HEK293 (cell line): ENCODE data around the gene METAP1D.

Experiments
- CTCF ChIA-PET: fragments of 350-600 bp; formaldehyde crosslinking; extraction: SDS; loops from one replicate; lab custom pipeline; 2021; ENCODE audit warnings: antibody characterized with exemption; lab: Yijun Ruan, JAX
- POLR2A ChIA-PET: fragments of 300-600 bp; formaldehyde crosslinking; extraction: SDS; loops from one replicate; lab custom pipeline; 2020; ENCODE audit warnings: antibody characterized with exemption, inconsistent platforms; lab: Yijun Ruan, JAX
- H3K27ac ChIP-seq: fragments of 200-500 bp; sonication (Bioruptor generic); 2 replicates; pipeline ENCODE4 v1.5.1; 2014; ENCODE audit warnings: low read depth, low read length, control low read depth, inconsistent platforms; ENCODE audit errors: extremely low read depth
- H3K36me3 ChIP-seq, 2 experiments: fragments of 200-500 bp in 1 of 2; sonication (Bioruptor generic) in 1 of 2; 1 replicate in 1 of 2; 2 replicates in 1 of 2; pipeline ENCODE4 v1.5.1; 2014 to 2017; ENCODE audit warnings: inconsistent platforms in 2 of 2, low read length in 2 of 2; ENCODE audit not compliant: control insufficient read depth in 2 of 2, insufficient read depth in 1 of 2
- H3K4me1 ChIP-seq: fragments of 200-500 bp; sonication (Bioruptor generic); 2 replicates; pipeline ENCODE4 v1.5.1; 2014; ENCODE audit warnings: mild to moderate bottlenecking, low read length, inconsistent platforms; ENCODE audit not compliant: control insufficient read depth, insufficient read depth
- H3K4me3 ChIP-seq: 2 replicates; pipeline ENCODE4 v1.5.1; 2011; ENCODE audit warnings: low read depth, mild to moderate bottlenecking, control low read depth, low read length, moderate library complexity
- H3K9me3 ChIP-seq: fragments of 200-500 bp; sonication (Bioruptor generic); 2 replicates; pipeline ENCODE4 v1.5.1; 2014; ENCODE audit warnings: low read depth, low read length, inconsistent platforms; ENCODE audit not compliant: control insufficient read depth, insufficient read depth
- HOXA7 ChIP-seq: sonication (generic); formaldehyde crosslinking; IDR thresholded peaks from 2 replicates; pipeline ENCODE4 v1.8.1; 2022; ENCODE audit warnings: missing genetic modification reagents, borderline replicate concordance
- YY2 ChIP-seq: fragments of 450-650 bp; formaldehyde crosslinking; IDR thresholded peaks from 2 replicates; pipeline ENCODE4 v1.5.1; 2016; ENCODE audit warnings: missing biosample characterization, missing genetic modification characterization
- ZBTB1 ChIP-seq: fragments of 450-650 bp; formaldehyde crosslinking; IDR thresholded peaks from 2 replicates; pipeline ENCODE4 v1.5.1; 2016; ENCODE audit warnings: missing biosample characterization, missing genetic modification characterization
- ZBTB17 ChIP-seq: fragments of 450-650 bp; formaldehyde crosslinking; IDR thresholded peaks from 2 replicates; pipeline ENCODE4 v1.5.1; 2016; ENCODE audit warnings: missing biosample characterization, missing genetic modification characterization
- ZNF114 ChIP-seq: fragments of 450-650 bp; formaldehyde crosslinking; IDR thresholded peaks from 2 replicates; pipeline ENCODE4 v1.5.0; 2017; ENCODE audit warnings: missing biosample characterization, missing genetic modification characterization
- ZNF121 ChIP-seq: fragments of 450-650 bp; formaldehyde crosslinking; IDR thresholded peaks from 2 replicates; pipeline ENCODE4 v1.5.1; 2016; ENCODE audit warnings: missing biosample characterization, missing genetic modification characterization
- ZNF138 ChIP-seq: fragments of 450-650 bp; formaldehyde crosslinking; IDR thresholded peaks from 2 replicates; pipeline ENCODE4 v1.5.1; 2016; ENCODE audit warnings: missing biosample characterization, missing genetic modification characterization, borderline replicate concordance
- ZNF175 ChIP-seq: fragments of 450-650 bp; formaldehyde crosslinking; IDR thresholded peaks from 2 replicates; pipeline ENCODE4 v1.5.1; 2016; ENCODE audit warnings: missing biosample characterization, missing genetic modification characterization
- ZNF2 ChIP-seq: fragments of 450-650 bp; formaldehyde crosslinking; IDR thresholded peaks from 2 replicates; pipeline ENCODE4 v1.5.1; 2016; ENCODE audit warnings: missing biosample characterization, missing genetic modification characterization
- ZNF202 ChIP-seq: fragments of 450-650 bp; formaldehyde crosslinking; IDR thresholded peaks from 2 replicates; pipeline ENCODE4 v1.5.1; 2016; ENCODE audit warnings: missing biosample characterization, missing genetic modification characterization, borderline replicate concordance
- ZNF239 ChIP-seq: fragments of 450-650 bp; formaldehyde crosslinking; IDR thresholded peaks from 2 replicates; pipeline ENCODE4 v1.5.1; 2016; ENCODE audit warnings: missing biosample characterization, missing genetic modification characterization
- ZNF24 ChIP-seq: fragments of 450-650 bp; formaldehyde crosslinking; IDR thresholded peaks from 2 replicates; pipeline ENCODE4 v1.5.1; 2016; ENCODE audit warnings: missing biosample characterization, missing genetic modification characterization
- ZNF248 ChIP-seq: fragments of 450-650 bp; formaldehyde crosslinking; IDR thresholded peaks from 2 replicates; pipeline ENCODE4 v1.5.1; 2017; ENCODE audit warnings: missing biosample characterization, missing genetic modification characterization
- ZNF335 ChIP-seq: fragments of 450-650 bp; formaldehyde crosslinking; conservative IDR thresholded peaks from 2 replicates; pipeline ENCODE4 v1.5.1; 2016; ENCODE audit warnings: missing biosample characterization, missing genetic modification characterization
- ZNF341 ChIP-seq: fragments of 450-650 bp; formaldehyde crosslinking; IDR thresholded peaks from 2 replicates; pipeline ENCODE4; 2016; ENCODE audit warnings: low read depth, missing biosample characterization, missing genetic modification characterization
- ZNF354C ChIP-seq: fragments of 450-650 bp; formaldehyde crosslinking; IDR thresholded peaks from 2 replicates; pipeline ENCODE4 v1.5.1; 2016; ENCODE audit warnings: missing biosample characterization, missing genetic modification characterization, low read depth, borderline replicate concordance
- ZNF366 ChIP-seq: fragments of 450-650 bp; formaldehyde crosslinking; conservative IDR thresholded peaks from 2 replicates; pipeline ENCODE4 v1.5.1; 2016; ENCODE audit warnings: missing biosample characterization, missing genetic modification characterization
- ZNF548 ChIP-seq: fragments of 450-650 bp; formaldehyde crosslinking; IDR thresholded peaks from 2 replicates; pipeline ENCODE4 v1.5.1; 2016; ENCODE audit warnings: missing biosample characterization, missing genetic modification characterization
- ZNF560 ChIP-seq: fragments of 450-650 bp; formaldehyde crosslinking; IDR thresholded peaks from 2 replicates; pipeline ENCODE4 v1.5.1; 2017; ENCODE audit warnings: missing biosample characterization, missing genetic modification characterization, borderline replicate concordance
- ZNF571 ChIP-seq: fragments of 450-650 bp; formaldehyde crosslinking; IDR thresholded peaks from 2 replicates; pipeline ENCODE4 v1.5.0; 2017; ENCODE audit warnings: missing biosample characterization, missing genetic modification characterization
- ZNF610 ChIP-seq: fragments of 450-650 bp; formaldehyde crosslinking; IDR thresholded peaks from 2 replicates; pipeline ENCODE4 v1.5.1; 2016; ENCODE audit warnings: missing biosample characterization, missing genetic modification characterization, borderline replicate concordance
- ZNF629 ChIP-seq: fragments of 450-650 bp; formaldehyde crosslinking; IDR thresholded peaks from 2 replicates; pipeline ENCODE4 v1.5.1; 2017; ENCODE audit warnings: missing biosample characterization, missing genetic modification characterization
- ZNF654 ChIP-seq: fragments of 450-650 bp; formaldehyde crosslinking; IDR thresholded peaks from 2 replicates; pipeline ENCODE4 v1.5.1; 2016; ENCODE audit warnings: low read depth, missing biosample characterization, missing genetic modification characterization
- ZNF791 ChIP-seq: fragments of 450-650 bp; formaldehyde crosslinking; IDR thresholded peaks from 2 replicates; pipeline ENCODE4 v1.5.1; 2016; ENCODE audit warnings: missing biosample characterization, missing genetic modification characterization
- TF ChIP-seq, protein P1 (sequence below): fragments of 450-650 bp; formaldehyde crosslinking; optimal IDR thresholded peaks from 2 replicates; pipeline ENCODE3; 2016; ENCODE audit warnings: missing biosample characterization, mild to moderate bottlenecking, missing genetic modification characterization
- TF ChIP-seq, protein P2 (sequence below): fragments of 450-650 bp; formaldehyde crosslinking; IDR thresholded peaks from 2 replicates; pipeline ENCODE4 v1.5.1; 2016; ENCODE audit warnings: missing biosample characterization, missing genetic modification characterization
- TF ChIP-seq, protein P3 (sequence below): fragments of 450-650 bp; formaldehyde crosslinking; IDR thresholded peaks from 2 replicates; pipeline ENCODE4 v1.5.1; 2017; ENCODE audit warnings: missing biosample characterization, missing genetic modification characterization

Gene METAP1D

DNA sequence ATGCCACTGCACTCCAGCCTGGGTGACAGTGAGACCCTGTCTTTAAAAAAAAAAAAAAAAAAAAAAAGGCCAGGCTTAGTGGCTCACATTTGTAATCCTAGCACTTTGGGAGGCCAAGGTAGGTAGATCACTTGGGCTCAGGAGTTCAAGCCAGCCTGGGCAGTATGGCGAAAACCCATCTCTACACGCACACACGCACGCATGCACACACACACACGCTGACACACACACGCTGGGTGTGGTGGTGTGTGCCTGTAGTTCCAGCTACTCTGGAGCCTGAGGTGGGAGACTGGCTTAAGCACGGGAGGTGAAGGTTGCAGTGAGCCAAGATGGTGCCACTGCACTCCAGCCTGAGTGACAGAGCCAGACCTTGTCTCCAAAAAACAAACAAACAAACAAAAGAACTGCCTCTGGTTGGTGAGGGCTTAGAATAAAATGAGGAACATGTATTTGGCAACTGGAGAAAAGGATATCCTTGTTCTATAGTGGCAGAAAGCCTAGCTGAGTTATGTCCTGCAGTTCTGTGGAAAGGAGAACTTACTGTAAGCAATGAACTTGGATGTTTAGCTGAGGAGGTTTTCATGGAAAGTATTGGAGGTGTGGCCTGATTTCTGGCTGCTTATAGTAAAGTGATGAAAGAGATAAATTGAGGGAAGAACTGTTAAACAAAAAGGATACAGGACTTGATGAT is 43.5 kb upstream of the METAP1D start (continued):
- no peak for TF ChIP-seq ZNF366 (tag by site-specific recombination)
- TF ChIP-seq ZNF138 (tag by site-specific recombination): no peak
- no peak for TF ChIP-seq YY2 (tag by site-specific recombination)
- TF ChIP-seq ZNF560: no peak
- TF ChIP-seq ZBTB17 (tag by site-specific recombination): no peak

- H3K9me3 ChIP-seq: no peaks in the 10 kb centered on the region
- no peak overlapping the region for H3K4me3 ChIP-seq
- H3K36me3 ChIP-seq: peaks cover 13 to 34% of the 10 kb centered on the region in 2 experiments; a peak in 2 of 3 replicates
- no peak overlapping the region for H3K27ac ChIP-seq
- ChIA-PET POLR2A (no interaction called here), CTCF (interaction anchor here (0.7 kb wide), 1 partner anchor 132 kb away, joined by 3 read pairs; no protein-coding TSS in a partner anchor)
- no peak for TF ChIP-seq ZNF24 (tag by site-specific recombination)
- no peak for TF ChIP-seq ZNF239
- TF ChIP-seq ZNF654 (tag by site-specific recombination): peak; percentile 38
- TF ChIP-seq ZNF2 (tag by site-specific recombination): no peak
- TF ChIP-seq, protein P1, sequence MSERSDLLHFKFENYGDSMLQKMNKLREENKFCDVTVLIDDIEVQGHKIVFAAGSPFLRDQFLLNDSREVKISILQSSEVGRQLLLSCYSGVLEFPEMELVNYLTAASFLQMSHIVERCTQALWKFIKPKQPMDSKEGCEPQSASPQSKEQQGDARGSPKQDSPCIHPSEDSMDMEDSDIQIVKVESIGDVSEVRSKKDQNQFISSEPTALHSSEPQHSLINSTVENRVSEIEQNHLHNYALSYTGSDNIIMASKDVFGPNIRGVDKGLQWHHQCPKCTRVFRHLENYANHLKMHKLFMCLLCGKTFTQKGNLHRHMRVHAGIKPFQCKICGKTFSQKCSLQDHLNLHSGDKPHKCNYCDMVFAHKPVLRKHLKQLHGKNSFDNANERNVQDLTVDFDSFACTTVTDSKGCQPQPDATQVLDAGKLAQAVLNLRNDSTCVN (tag by site-specific recombination): no peak
- TF ChIP-seq, protein P2, sequence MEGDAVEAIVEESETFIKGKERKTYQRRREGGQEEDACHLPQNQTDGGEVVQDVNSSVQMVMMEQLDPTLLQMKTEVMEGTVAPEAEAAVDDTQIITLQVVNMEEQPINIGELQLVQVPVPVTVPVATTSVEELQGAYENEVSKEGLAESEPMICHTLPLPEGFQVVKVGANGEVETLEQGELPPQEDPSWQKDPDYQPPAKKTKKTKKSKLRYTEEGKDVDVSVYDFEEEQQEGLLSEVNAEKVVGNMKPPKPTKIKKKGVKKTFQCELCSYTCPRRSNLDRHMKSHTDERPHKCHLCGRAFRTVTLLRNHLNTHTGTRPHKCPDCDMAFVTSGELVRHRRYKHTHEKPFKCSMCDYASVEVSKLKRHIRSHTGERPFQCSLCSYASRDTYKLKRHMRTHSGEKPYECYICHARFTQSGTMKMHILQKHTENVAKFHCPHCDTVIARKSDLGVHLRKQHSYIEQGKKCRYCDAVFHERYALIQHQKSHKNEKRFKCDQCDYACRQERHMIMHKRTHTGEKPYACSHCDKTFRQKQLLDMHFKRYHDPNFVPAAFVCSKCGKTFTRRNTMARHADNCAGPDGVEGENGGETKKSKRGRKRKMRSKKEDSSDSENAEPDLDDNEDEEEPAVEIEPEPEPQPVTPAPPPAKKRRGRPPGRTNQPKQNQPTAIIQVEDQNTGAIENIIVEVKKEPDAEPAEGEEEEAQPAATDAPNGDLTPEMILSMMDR (tag by site-specific recombination): 0 out of 2 replicates have a peak, but pooled peaks have one; percentile 43
- TF ChIP-seq ZNF571: no peak
- TF ChIP-seq, all 188 proteins: peak for 2
- H3K4me1 ChIP-seq: no peaks in the 10 kb centered on the region
These were observed 42.7 kb upstream of the METAP1D start for GRCh38 chr2:171957061-171957460.

GRCh38 chr2:171958475-171958874 is 41.3 kb upstream of the METAP1D start:
- Histone ChIP-seq H3K4me1 (peaks cover 4% of the 10 kb centered on the region), H3K27ac (no peak overlapping the region), H3K36me3 (peaks cover 4 to 22% of the 10 kb centered on the region in 2 experiments; a peak in 2 of 3 replicates), H3K4me3 (no peak overlapping the region), H3K9me3 (no peaks in the 10 kb centered on the region)
- 0 out of 2 replicates have a peak, but pooled peaks have one; percentile 24 for TF ChIP-seq ZNF629
- TF ChIP-seq ZNF354C (tag by site-specific recombination): no peak
- peak; percentile 46; the same call in 1 of the 2 replicates for TF ChIP-seq ZNF121 (tag by site-specific recombination)
- peak; percentile 41 for TF ChIP-seq ZNF335 (tag by site-specific recombination)
- ChIA-PET POLR2A (interaction anchor here (0.5 to 1.2 kb wide), 2 partner anchors 15 to 144 kb away, joined by 3 read pairs; partner anchors contain the start of gene DLX2), CTCF (interaction anchor here (1.0 kb wide), 1 partner anchor 253 kb away, joined by 3 read pairs; no protein-coding TSS in a partner anchor)

GRCh38 chr2:171959998-171960397 is 39.8 kb upstream of the METAP1D start:
- ChIA-PET CTCF (interaction anchor here (0.7 kb wide), 1 partner anchor 17 kb away, joined by 5 read pairs; no protein-coding TSS in a partner anchor), POLR2A (no interaction called here)
- no peaks in the 10 kb centered on the region for H3K9me3 ChIP-seq
- H3K4me3 ChIP-seq: no peak overlapping the region
- H3K36me3 ChIP-seq: peaks cover 4 to 14% of the 10 kb centered on the region in 2 experiments; a peak in 2 of 3 replicates
- H3K27ac ChIP-seq: no peak overlapping the region
- H3K4me1 ChIP-seq: peaks cover 10% of the 10 kb centered on the region
- no peak for TF ChIP-seq ZNF175 (tag by site-specific recombination)
- TF ChIP-seq ZNF610 (tag by site-specific recombination): no peak
- no peak for TF ChIP-seq HOXA7 (CRISPR knock-in tag)
- TF ChIP-seq, protein P3, sequence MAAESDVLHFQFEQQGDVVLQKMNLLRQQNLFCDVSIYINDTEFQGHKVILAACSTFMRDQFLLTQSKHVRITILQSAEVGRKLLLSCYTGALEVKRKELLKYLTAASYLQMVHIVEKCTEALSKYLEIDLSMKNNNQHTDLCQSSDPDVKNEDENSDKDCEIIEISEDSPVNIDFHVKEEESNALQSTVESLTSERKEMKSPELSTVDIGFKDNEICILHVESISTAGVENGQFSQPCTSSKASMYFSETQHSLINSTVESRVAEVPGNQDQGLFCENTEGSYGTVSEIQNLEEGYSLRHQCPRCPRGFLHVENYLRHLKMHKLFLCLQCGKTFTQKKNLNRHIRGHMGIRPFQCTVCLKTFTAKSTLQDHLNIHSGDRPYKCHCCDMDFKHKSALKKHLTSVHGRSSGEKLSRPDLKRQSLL (tag by site-specific recombination): no peak
- TF ChIP-seq ZNF248 (tag by site-specific recombination): no peak
- TF ChIP-seq ZNF114 (tag by site-specific recombination): no peak
- no peak for TF ChIP-seq ZNF548 (tag by site-specific recombination)
- TF ChIP-seq ZBTB1 (tag by site-specific recombination): no peak
- no peak for TF ChIP-seq ZNF791 (tag by site-specific recombination)
- TF ChIP-seq ZNF202 (tag by site-specific recombination): no peak
- TF ChIP-seq ZNF341 (tag by site-specific recombination): no peak
